ENCODE results near the gene SEMA3B.

SEMA3B gene

GRCh38 chr3:50327129-50327528 is 58.2 kb downstream of the SEMA3B start:
- DNase-seq (ENCODE audit: extremely low read depth in 1 of 2, low read depth in 1 of 2): no peak

Measured in activated CD8-positive, alpha-beta memory T cell treated with anti-CD3 and anti-CD28 coated beads for 1 hour (primary cell).